Retina (tissue), 1 donor: Measurements from ENCODE around the gene OR51G2.
"Not testable (repeated sequence)": the region's sequence is repeated elsewhere in the genome, so short reads cannot be mapped to it uniquely, and the experiment has no call there.

Source experiments
- DNase-seq: peaks from one replicate; pipeline ENCODE4 v3.0.0-alpha.2; 2016

Gene OR51G2

GRCh38 chr11:4919250-4919649, at the start of gene OR51G2:
Gene OR51G2, minus strand, starts transcription at chr11:4919350. Its CDS starts 3,687 bp downstream, at chr11:4915663.
- no peak for DNase-seq

- DNase-seq = no peak
Measured at GRCh38 chr11:4962816-4963215, 43.7 kb upstream of the OR51G2 start.

DNA sequence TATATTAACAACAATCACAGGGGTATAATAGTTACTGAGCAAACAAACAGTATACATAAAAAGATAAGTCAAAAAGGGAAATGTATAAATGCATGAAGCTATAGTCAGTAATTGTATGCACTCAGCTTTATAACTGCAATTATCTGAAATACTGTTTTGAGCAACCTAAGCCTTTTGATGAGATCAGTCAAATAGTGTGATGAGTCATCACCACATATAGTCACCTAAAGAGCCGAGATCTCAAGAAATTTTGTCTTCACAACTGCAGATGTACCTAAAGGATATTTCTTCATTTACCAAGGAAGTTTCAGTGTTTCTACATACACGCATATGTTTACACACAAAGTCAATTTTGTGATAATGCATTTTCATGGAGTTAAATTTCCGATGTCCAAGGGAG, 41.7 kb upstream of the OR51G2 start:
- no peak for DNase-seq

DNA sequence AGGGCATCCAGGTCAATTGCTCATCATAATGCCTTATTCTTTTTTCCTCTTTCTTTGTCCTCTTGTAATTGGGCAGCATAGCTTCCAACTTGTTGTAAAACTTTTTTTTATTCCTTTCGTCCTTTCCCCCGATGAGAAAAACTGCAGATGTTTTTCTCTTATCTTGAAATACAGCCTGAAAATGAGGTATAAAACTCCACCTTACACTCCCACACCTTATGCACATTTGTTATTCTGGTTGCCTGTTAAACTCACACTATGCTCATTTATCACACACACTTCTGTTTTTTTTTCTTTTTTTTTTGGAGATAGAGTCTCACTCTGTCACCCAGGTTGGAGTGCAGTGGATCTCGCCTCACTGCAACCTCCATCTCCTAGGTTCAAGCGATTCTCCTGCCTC, 38.2 kb upstream of the OR51G2 start:
- no peak for DNase-seq

DNA sequence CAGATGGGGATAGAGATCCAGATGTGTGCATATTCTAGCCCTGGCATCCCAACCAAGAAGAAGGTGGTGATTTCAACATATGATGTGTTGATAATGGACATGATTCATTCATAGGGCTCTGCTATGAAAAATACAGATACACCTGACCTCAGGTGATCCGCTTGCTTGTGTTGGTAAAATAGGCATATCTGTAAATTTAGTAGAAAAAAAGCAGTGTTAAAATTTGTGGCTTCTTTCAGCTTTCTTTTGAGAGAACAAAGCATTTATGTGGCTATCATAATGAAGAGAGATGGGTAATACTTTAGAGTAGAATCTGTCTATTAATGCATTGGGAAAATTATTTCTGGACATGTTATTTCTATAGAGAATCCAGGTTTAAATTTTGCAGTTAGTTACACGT, 36.5 kb upstream of the OR51G2 start, which contains the start of gene OR51A2:
TSS of gene OR51A2 (minus strand) at position 101 of the 400 bp plus-strand sequence. CDS start at position 101, 0 bp downstream.
- not testable (repeated sequence) for DNase-seq

DNA sequence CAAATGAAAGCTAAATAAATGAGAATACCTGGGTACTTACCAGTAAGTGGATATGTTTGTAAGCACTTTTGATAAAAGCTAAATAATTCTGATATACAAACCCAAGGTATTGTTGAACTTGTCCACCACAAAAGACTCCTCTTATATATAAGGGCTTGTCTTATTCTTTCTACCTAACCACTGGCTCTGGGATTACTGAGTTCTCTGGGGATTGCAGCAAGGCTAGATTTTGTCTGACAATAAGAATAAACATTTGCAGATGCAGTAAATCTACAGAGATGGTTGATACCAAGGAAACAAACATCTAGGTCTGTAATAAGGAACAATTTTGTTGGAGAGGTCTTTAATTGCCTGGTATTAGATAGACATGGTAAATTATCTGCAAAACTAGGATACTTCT, 28.4 kb upstream of the OR51G2 start, which contains the start of gene OR51A4:
TSS of gene OR51A4 (minus strand) at position 101 of the 400 bp plus-strand sequence. CDS start 505 bp downstream, outside the sequence.
- no peak for DNase-seq

GRCh38 chr11:4936745-4937144, 17.6 kb upstream of the OR51G2 start:
- DNase-seq = no peak

- no peak for DNase-seq
Measured at GRCh38 chr11:4932751-4933150, 13.6 kb upstream of the OR51G2 start.

GRCh38 chr11:4926608-4927007, 7.5 kb upstream of the OR51G2 start:
- DNase-seq = no peak

- DNase-seq = no peak
Measured at GRCh38 chr11:4924239-4924638, 5.1 kb upstream of the OR51G2 start, which contains the start of gene OR51G1. Gene OR51G1, minus strand, starts transcription at chr11:4924339. Its CDS starts 0 bp downstream, at chr11:4924339.

DNA sequence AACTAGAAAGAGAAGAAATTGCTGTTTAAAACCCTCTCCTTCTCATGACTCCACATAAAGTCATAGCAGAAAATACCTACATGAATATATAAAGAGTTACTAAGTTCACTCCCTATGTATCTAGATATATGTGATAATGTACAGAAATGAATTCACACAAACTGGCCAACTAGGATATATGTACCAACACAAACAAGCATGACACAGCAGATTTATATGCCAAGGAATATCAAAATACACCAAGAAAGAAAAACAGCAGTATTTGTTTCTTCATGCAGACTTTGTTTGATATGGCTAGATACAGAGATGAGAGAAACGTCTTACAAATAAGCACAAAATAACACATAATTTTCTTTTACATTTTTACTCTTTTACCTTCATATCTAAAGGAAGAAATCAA, 3.2 kb upstream of the OR51G2 start:
- no peak for DNase-seq

DNA sequence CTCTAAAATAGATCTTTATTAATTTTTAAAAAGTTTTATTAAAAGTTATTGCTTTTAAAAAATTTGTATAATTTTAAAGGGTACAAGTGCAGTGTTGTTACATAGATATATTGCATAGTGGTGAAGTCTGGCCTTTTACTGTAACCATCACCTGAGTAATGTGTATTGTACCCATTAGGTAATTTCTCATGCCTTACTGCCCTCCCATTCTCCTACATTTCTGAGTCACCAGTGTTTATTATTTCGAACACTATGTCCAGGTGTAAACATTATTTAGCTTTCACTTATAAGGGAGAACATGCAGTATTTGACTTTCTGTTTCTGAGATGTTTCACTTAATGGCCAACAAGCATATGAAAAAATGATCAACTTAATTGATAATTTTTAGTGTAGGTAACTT, 2.6 kb upstream of the OR51G2 start:
- no peak for DNase-seq

DNA sequence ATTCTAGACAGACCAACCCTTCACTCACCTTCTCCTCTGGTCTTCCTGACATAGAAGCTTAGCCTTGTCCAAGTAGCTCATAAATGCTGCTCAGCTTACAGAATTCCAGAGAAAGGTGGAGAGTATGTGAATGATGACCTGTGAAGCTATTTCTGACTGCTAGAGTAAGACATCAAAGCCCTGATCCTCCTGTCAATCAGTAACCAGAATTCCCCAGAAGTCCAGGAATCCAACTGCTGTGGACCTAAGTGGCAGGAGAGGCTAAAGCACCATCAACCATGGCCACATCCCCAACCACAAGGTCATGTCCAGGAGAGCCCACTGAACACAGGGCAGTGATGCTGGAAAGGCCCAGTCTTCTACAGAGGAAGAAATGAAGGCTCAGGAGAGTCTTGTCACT, 2.6 kb downstream of the OR51G2 start:
- no peak for DNase-seq

DNA sequence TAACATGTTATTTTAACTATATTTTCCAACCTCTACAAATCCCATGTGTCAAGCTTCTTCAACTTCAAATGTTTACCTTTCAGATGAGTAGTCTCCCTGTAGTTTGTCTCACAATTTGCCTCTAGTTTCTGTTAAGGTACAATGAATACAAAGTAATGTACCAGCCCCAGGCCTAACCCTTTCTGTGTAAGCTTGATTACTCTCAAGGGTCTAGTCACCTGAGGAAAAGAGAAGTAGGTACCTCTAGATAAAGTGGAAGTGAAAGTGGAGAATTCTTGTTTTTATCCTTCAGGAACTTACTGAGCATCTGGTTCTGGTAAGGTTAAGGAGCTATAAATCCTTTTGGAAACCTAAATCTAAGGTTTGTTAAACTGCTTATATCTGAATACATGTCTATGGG, 15.7 kb downstream of the OR51G2 start, which contains the start of gene OR51A7:
TSS of gene OR51A7 (plus strand) at position 300 of the 400 bp plus-strand sequence. CDS start 3,587 bp downstream, outside the sequence.
- no peak for DNase-seq

GRCh38 chr11:4891996-4892640, 27.0 kb downstream of the OR51G2 start:
- DNase-seq = no peak

DNA sequence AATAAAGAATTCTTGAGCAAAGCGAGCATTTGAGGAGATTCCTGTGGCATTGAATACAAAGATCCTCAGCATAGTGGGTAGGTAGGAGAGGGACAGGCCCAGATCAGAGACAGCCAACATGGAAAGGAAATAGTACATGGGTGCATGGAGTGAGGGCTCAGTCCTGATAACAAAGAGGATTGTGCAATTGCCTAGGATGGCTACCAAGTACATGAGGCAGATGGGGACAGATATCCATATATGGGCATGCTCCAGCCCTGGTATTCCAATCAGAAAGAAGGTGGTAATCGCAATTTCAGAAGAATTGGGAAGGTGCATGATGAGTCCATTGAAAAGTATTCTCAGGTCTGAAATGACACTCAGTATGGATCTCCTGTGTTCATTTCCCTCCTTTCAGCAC, 28.9 kb downstream of the OR51G2 start:
- no peak for DNase-seq

DNA sequence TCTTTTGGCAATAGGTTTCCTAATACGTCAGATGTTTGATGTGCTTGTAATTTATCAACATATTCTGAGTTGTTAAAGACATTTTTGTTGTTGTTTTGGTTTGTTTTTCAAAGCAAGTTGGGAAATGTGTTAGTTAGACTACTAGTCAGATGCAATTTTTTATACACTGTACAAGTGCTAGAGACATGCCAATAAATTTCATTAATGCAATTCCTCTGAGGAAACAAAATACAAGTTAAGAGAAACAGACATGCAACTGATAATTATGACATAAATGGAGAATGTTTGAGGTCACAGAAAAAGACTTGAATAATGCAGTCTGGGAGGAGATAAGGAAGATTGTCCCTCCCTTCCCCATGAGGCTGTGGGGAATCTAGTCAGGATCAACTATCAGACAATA, 31.6 kb downstream of the OR51G2 start:
- no peak for DNase-seq

GRCh38 chr11:4886186-4886585, 33.0 kb downstream of the OR51G2 start:
- no peak for DNase-seq

- DNase-seq = no peak
Measured at GRCh38 chr11:4884361-4884760, 34.8 kb downstream of the OR51G2 start.

DNA sequence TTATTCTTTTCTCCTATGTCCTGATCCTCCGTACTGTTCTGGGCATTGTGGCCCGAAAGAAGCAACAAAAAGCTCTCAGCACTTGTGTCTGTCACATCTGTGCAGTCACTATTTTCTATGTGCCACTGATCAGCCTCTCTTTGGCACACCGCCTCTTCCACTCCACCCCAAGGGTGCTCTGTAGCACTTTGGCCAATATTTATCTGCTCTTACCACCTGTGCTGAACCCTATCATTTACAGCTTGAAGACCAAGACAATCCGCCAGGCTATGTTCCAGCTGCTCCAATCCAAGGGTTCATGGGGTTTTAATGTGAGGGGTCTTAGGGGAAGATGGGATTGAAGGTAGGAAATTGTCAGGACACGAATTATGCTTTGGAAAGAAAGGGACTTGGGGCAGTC, 36.6 kb downstream of the OR51G2 start:
- DNase-seq = no peak

DNA sequence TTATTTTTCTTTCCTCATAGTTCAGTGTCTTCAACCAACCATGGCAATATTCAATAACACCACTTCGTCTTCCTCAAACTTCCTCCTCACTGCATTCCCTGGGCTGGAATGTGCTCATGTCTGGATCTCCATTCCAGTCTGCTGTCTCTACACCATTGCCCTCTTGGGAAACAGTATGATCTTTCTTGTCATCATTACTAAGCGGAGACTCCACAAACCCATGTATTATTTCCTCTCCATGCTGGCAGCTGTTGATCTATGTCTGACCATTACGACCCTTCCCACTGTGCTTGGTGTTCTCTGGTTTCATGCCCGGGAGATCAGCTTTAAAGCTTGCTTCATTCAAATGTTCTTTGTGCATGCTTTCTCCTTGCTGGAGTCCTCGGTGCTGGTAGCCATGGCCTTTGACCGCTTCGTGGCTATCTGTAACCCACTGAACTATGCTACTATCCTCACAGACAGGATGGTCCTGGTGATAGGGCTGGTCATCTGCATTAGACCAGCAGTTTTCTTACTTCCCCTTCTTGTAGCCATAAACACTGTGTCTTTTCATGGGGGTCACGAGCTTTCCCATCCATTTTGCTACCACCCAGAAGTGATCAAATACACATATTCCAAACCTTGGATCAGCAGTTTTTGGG, 37.2 kb downstream of the OR51G2 start, which contains the start of gene OR51T1:
TSS of gene OR51T1 (plus strand) at position 41 of the 641 bp plus-strand sequence. CDS start at position 41, 0 bp downstream.
- no peak for DNase-seq

- no peak for DNase-seq
Measured at GRCh38 chr11:4881188-4881587, 38.0 kb downstream of the OR51G2 start.

DNA sequence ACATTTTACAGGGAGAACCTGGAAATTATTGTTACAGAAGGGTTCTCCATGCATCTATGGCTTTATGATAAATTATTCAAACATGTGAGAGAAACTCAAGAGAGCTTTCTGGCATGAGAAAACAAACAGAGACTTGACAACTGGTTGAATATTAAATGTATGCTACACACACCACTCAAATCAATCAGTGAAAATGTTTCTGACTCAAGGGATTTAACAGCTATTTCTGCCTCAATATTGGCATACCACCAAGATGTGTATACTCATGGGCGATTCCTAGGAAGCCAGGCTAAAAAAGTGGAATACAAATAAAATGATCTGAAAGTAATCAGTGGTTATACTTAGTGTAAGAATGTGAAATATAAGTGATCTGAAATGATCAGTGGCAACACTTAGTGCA, 53.3 kb downstream of the OR51G2 start:
- peak; percentile 12 for DNase-seq

DNA sequence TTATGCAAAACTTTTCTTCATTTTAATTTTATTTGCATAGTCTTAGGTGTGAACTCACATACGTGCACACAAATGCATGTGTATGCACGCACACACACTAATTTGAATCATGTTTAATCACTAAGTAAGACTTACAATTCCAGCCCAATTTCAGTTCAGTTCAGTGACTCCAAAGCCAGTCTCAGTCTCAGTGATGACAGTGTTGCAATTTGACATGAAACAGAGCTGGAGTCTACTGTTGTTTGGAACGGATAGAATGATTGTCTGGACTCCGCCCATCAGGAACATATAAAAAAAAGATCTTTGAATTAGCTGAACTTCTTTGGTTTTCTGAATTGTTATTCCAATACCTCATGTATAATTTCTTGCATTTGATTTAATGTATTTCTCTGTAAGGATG, 55.3 kb downstream of the OR51G2 start:
- DNase-seq = peak; percentile 12
